GM10266 (cell line): ENCODE data around the gene COQ2.
"Not testable (repeated sequence)": the region's sequence is repeated elsewhere in the genome, so short reads cannot be mapped to it uniquely, and the experiment has no call there.

Experiments
- DNase-seq: peaks from one replicate; pipeline ENCODE4 v3.0.0; 2012; ENCODE audit errors: extremely low spot score
- CTCF ChIP-seq: IDR thresholded peaks from 2 replicates; pipeline ENCODE4 v1.5.1; 2012; ENCODE audit warnings: mild to moderate bottlenecking, low read depth; ENCODE audit not compliant: control insufficient read depth, insufficient read depth; ENCODE audit errors: missing control alignments

Gene COQ2

GRCh38 chr4:83284193-83285054 is at the start of gene COQ2:
Gene COQ2, minus strand, starts transcription at chr4:83284798. Its CDS starts 34 bp downstream, at chr4:83284764.
- peak; percentile 91 for DNase-seq
- peak; percentile 26 for TF ChIP-seq CTCF

GRCh38 chr4:83331956-83332355 is 47.4 kb upstream of the COQ2 start:
- no peak for TF ChIP-seq CTCF
- no peak for DNase-seq

- TF ChIP-seq CTCF = no peak
- no peak for DNase-seq
These were observed 45.0 kb upstream of the COQ2 start for GRCh38 chr4:83329521-83330110.

- TF ChIP-seq CTCF = peak; percentile 18
- DNase-seq = no peak
These were observed 44.1 kb upstream of the COQ2 start for GRCh38 chr4:83328521-83329187.

- no peak for DNase-seq
- no peak for TF ChIP-seq CTCF
These were observed 41.9 kb upstream of the COQ2 start for GRCh38 chr4:83326546-83326945.

- DNase-seq = not testable (repeated sequence)
These were observed 40.7 kb upstream of the COQ2 start for GRCh38 chr4:83325306-83325705.

- DNase-seq = no peak
These were observed 38.5 kb upstream of the COQ2 start for GRCh38 chr4:83323136-83323535.

More at GRCh38 chr4:83323136-83323535, 38.5 kb upstream of the COQ2 start:
- no peak for TF ChIP-seq CTCF
